ENCODE measurements around the gene FLYWCH2. TPM values are rescaled to one million over a fixed set of nuclear protein-coding genes. Genes with fewer than 3 reads are reported as not detected.

Gene FLYWCH2
- total and polyA plus RNA-seq, 12 donors: 18.1 to 65.7 (median 22.3) TPM

- H3K9me3 ChIP-seq: no peaks in the 10 kb centered on the region
- no peak overlapping the region for H3K27ac ChIP-seq
- peaks cover 0 to 54% (median 8%) of the 10 kb centered on the region in 9 donors for H3K36me3 ChIP-seq
- 62 to 70% methylated on average over 4 of the region's 4 CpGs for WGBS, 2 donors
- intact Hi-C loops (cut with DNase I): no loop called here
- no peak for TF ChIP-seq CTCF (IDR thresholded peaks at IDR 0.05)
- ATAC-seq (no peak), DNase-seq (no peak)
- H3K27me3 ChIP-seq: no peaks in the 10 kb centered on the region
- no peak overlapping the region for H3K4me3 ChIP-seq
- peaks cover 0 to 13% (median 7%) of the 10 kb centered on the region in 9 donors for H3K4me1 ChIP-seq
Observed at GRCh38 chr16:2895813-2896212, 12.8 kb downstream of the FLYWCH2 start.

GRCh38 chr16:2896480-2897010 lies 13.5 kb downstream of the FLYWCH2 start:
- no peak overlapping the region for H3K4me3 ChIP-seq
- H3K27me3 ChIP-seq: no peaks in the 10 kb centered on the region
- ATAC-seq (peak in 2 of 8 donors; percentile 7 to 11), DNase-seq (no peak)
- intact Hi-C loops (cut with DNase I): no loop called here
- peaks cover 0 to 54% (median 8%) of the 10 kb centered on the region in 9 donors for H3K36me3 ChIP-seq
- WGBS, 2 donors: 97 to 98% methylated on average over 19 of the region's 19 CpGs
- peaks cover 0 to 6% (median under 1%) of the 10 kb centered on the region in 9 donors for H3K4me1 ChIP-seq
- H3K27ac ChIP-seq: no peak overlapping the region
- no peak for TF ChIP-seq CTCF (IDR thresholded peaks at IDR 0.05)
- H3K9me3 ChIP-seq: no peaks in the 10 kb centered on the region

- DNase-seq: no peak
Observed at GRCh38 chr16:2897110-2897509, 14.1 kb downstream of the FLYWCH2 start.

GRCh38 chr16:2898831-2899563 lies 16.0 kb downstream of the FLYWCH2 start:
- intact Hi-C loops (cut with DNase I): no loop called here
- Histone ChIP-seq H3K36me3 (peaks cover 0 to 54% (median 8%) of the 10 kb centered on the region in 9 donors), H3K4me3 (no peak overlapping the region), H3K27me3 (no peaks in the 10 kb centered on the region), H3K27ac (no peak overlapping the region), H3K9me3 (no peaks in the 10 kb centered on the region), H3K4me1 (peaks cover 3 to 8% (median 7%) of the 10 kb centered on the region in 9 donors)
- no peak for ATAC-seq
- WGBS, 2 donors: 87 to 88% methylated on average over 10 of the region's 10 CpGs
- no peak for DNase-seq
- TF ChIP-seq CTCF (IDR thresholded peaks at IDR 0.05): no peak

More at GRCh38 chr16:2897110-2897509, 14.1 kb downstream of the FLYWCH2 start:
- Histone ChIP-seq H3K4me3 (no peak overlapping the region), H3K4me1 (peaks cover 0 to under 1% (median 0%) of the 10 kb centered on the region in 9 donors), H3K9me3 (no peaks in the 10 kb centered on the region), H3K36me3 (peaks cover 0 to 54% (median 8%) of the 10 kb centered on the region in 9 donors), H3K27ac (no peak overlapping the region), H3K27me3 (no peaks in the 10 kb centered on the region)
- TF ChIP-seq CTCF (IDR thresholded peaks at IDR 0.05): no peak
- 73 to 76% methylated on average over 7 of the region's 7 CpGs for WGBS, 2 donors
- intact Hi-C loops (cut with DNase I): no loop called here
- ATAC-seq: no peak
